Subcutaneous abdominal adipose tissue (tissue), 5 donors: ENCODE data around the gene RIN3.
A peak's percentile ranks its signal among the peaks of the same experiment; 100 is the strongest.

Source experiments
- H3K27ac ChIP-seq: one replicate; pipeline ENCODE4 v1.7.0; 2013; ENCODE audit warnings: low read depth, mild to moderate bottlenecking, inconsistent platforms, low read length, moderate library complexity
- H3K27me3 ChIP-seq, 5 donors: one replicate each; pipeline ENCODE4 v1.7.0; 2013; ENCODE audit warnings: low read length in 5 of 5, inconsistent platforms in 1 of 5; ENCODE audit not compliant: control insufficient read depth in 5 of 5, insufficient read depth in 4 of 5
- H3K36me3 ChIP-seq, 5 donors: one replicate each; pipeline ENCODE4 v1.7.0; 2013; ENCODE audit warnings: low read length in 5 of 5; ENCODE audit not compliant: control insufficient read depth in 5 of 5, insufficient read depth in 5 of 5
- H3K4me1 ChIP-seq, 5 donors: one replicate each; pipeline ENCODE4 v1.7.0; 2013; ENCODE audit warnings: low read length in 5 of 5, mild to moderate bottlenecking in 3 of 5, moderate library complexity in 1 of 5; ENCODE audit not compliant: control insufficient read depth in 5 of 5, insufficient read depth in 5 of 5
- H3K4me3 ChIP-seq, 5 donors: one replicate each; pipeline ENCODE4 v1.7.0; 2013; ENCODE audit warnings: low read length in 5 of 5, low read depth in 1 of 5
- H3K9ac ChIP-seq, 5 donors: one replicate each; pipeline ENCODE4 v1.7.0; 2013; ENCODE audit warnings: low read length in 5 of 5, mild to moderate bottlenecking in 4 of 5, moderate library complexity in 3 of 5
- H3K9me3 ChIP-seq, 5 donors: one replicate each; pipeline ENCODE4 v1.7.0; 2013; ENCODE audit warnings: low read length in 5 of 5; ENCODE audit not compliant: control insufficient read depth in 5 of 5
- donor health status: healthy.
- donor health status: healthy.
- donor health status: healthy.
- donor health status: healthy.
- donor health status: healthy.

RIN3 gene

GRCh38 chr14:92668276-92668973 lies 154.8 kb downstream of the RIN3 start:
- H3K4me1 ChIP-seq = peaks cover 0 to 20% (median 10%) of the 10 kb centered on the region in 5 donors
- H3K9me3 ChIP-seq = no peaks in the 10 kb centered on the region

GRCh38 chr14:92670160-92670559 lies 156.6 kb downstream of the RIN3 start:
- Histone ChIP-seq H3K9me3 (no peaks in the 10 kb centered on the region), H3K36me3 (peaks cover 0 to 28% (median 10%) of the 10 kb centered on the region in 5 donors), H3K9ac (peak overlapping the region in 1 of 5 donors; percentile 15), H3K27me3 (no peaks in the 10 kb centered on the region), H3K4me3 (no peak overlapping the region), H3K27ac (no peak overlapping the region), H3K4me1 (peaks cover 0 to 16% (median 10%) of the 10 kb centered on the region in 5 donors)

More at GRCh38 chr14:92668276-92668973, 154.8 kb downstream of the RIN3 start:
- H3K27me3 ChIP-seq = no peaks in the 10 kb centered on the region
- no peak overlapping the region for H3K27ac ChIP-seq
- H3K4me3 ChIP-seq = no peak overlapping the region
- no peak overlapping the region for H3K9ac ChIP-seq
- H3K36me3 ChIP-seq = peaks cover 0 to 26% (median 6%) of the 10 kb centered on the region in 5 donors

- Histone ChIP-seq H3K27me3 (no peaks in the 10 kb centered on the region), H3K9me3 (no peaks in the 10 kb centered on the region), H3K27ac (no peak overlapping the region), H3K9ac (peak overlapping the region in 1 of 5 donors; percentile 15), H3K4me3 (no peak overlapping the region), H3K4me1 (peaks cover 0 to 19% (median 14%) of the 10 kb centered on the region in 5 donors), H3K36me3 (peaks cover 0 to 28% (median 10%) of the 10 kb centered on the region in 5 donors)
Observed at GRCh38 chr14:92670643-92671366, 157.2 kb downstream of the RIN3 start.

GRCh38 chr14:92673601-92674150 lies 160.1 kb downstream of the RIN3 start:
- H3K4me1 ChIP-seq = peaks cover 0 to 20% (median 18%) of the 10 kb centered on the region in 5 donors
- H3K27me3 ChIP-seq = no peaks in the 10 kb centered on the region
- H3K27ac ChIP-seq = no peak overlapping the region
- H3K9me3 ChIP-seq = no peaks in the 10 kb centered on the region
- H3K4me3 ChIP-seq = no peak overlapping the region
- peaks cover 0 to 37% (median 25%) of the 10 kb centered on the region in 5 donors for H3K36me3 ChIP-seq
- no peak overlapping the region for H3K9ac ChIP-seq

- Histone ChIP-seq H3K27ac (no peak overlapping the region), H3K36me3 (peaks cover 0 to 47% (median 32%) of the 10 kb centered on the region in 5 donors), H3K4me3 (no peak overlapping the region), H3K4me1 (peaks cover 0 to 17% (median 13%) of the 10 kb centered on the region in 5 donors), H3K9me3 (peaks cover 0 to 2% (median 0%) of the 10 kb centered on the region in 5 donors), H3K27me3 (no peaks in the 10 kb centered on the region), H3K9ac (no peak overlapping the region)
Observed at GRCh38 chr14:92675421-92675820, 161.8 kb downstream of the RIN3 start.

- H3K4me3 ChIP-seq = no peak overlapping the region
- peaks cover 0 to 4% (median 0%) of the 10 kb centered on the region in 5 donors for H3K9me3 ChIP-seq
- peaks cover 0 to 47% (median 32%) of the 10 kb centered on the region in 5 donors for H3K36me3 ChIP-seq
Observed at GRCh38 chr14:92675976-92676375, 162.4 kb downstream of the RIN3 start.

GRCh38 chr14:92676403-92677086 lies 163.0 kb downstream of the RIN3 start:
- Histone ChIP-seq H3K9me3 (peaks cover 0 to 4% (median 0%) of the 10 kb centered on the region in 5 donors), H3K27ac (no peak overlapping the region), H3K9ac (no peak overlapping the region), H3K4me3 (no peak overlapping the region), H3K4me1 (peaks cover 0 to 20% (median 13%) of the 10 kb centered on the region in 5 donors), H3K36me3 (peaks cover 0 to 46% (median 35%) of the 10 kb centered on the region in 5 donors), H3K27me3 (no peaks in the 10 kb centered on the region)

More at GRCh38 chr14:92675976-92676375, 162.4 kb downstream of the RIN3 start:
- Histone ChIP-seq H3K9ac (no peak overlapping the region), H3K4me1 (peaks cover 0 to 16% (median 9%) of the 10 kb centered on the region in 5 donors), H3K27me3 (no peaks in the 10 kb centered on the region), H3K27ac (no peak overlapping the region)

GRCh38 chr14:92677087-92677668 lies 163.6 kb downstream of the RIN3 start:
- Histone ChIP-seq H3K27me3 (no peaks in the 10 kb centered on the region), H3K36me3 (peaks cover 0 to 45% (median 36%) of the 10 kb centered on the region in 5 donors), H3K27ac (no peak overlapping the region), H3K4me3 (no peak overlapping the region), H3K9ac (no peak overlapping the region), H3K9me3 (peaks cover 0 to 4% (median 0%) of the 10 kb centered on the region in 5 donors), H3K4me1 (peaks cover 0 to 20% (median 13%) of the 10 kb centered on the region in 5 donors)

GRCh38 chr14:92677955-92678354 lies 164.4 kb downstream of the RIN3 start:
- no peak overlapping the region for H3K27ac ChIP-seq
- H3K9ac ChIP-seq = no peak overlapping the region
- H3K36me3 ChIP-seq = peaks cover 0 to 48% (median 39%) of the 10 kb centered on the region in 5 donors
- H3K27me3 ChIP-seq = no peaks in the 10 kb centered on the region
- H3K4me1 ChIP-seq = peaks cover 0 to 20% (median 13%) of the 10 kb centered on the region in 5 donors
- peaks cover 0 to 4% (median 0%) of the 10 kb centered on the region in 5 donors for H3K9me3 ChIP-seq
- no peak overlapping the region for H3K4me3 ChIP-seq
